Activated gamma-delta T cell treated with anti-CD3 and anti-CD28 coated beads, Interleukin-2, amount 50 U/mL, for 16 hours (primary cell): ENCODE measurements around the gene GRID1.

Experiments used
- DNase-seq: peaks from one replicate; pipeline ENCODE4 v3.0.0-alpha.2; 2020; ENCODE audit warnings: low read depth

The GRID1 gene

GRCh38 chr10:86227501-86228258 is 138.9 kb downstream of the GRID1 start:
- DNase-seq, result no peak

- no peak for DNase-seq
These were observed 139.8 kb downstream of the GRID1 start for GRCh38 chr10:86226781-86227201.

GRCh38 chr10:86226016-86226415 is 140.6 kb downstream of the GRID1 start:
- DNase-seq, result no peak

GRCh38 chr10:86225103-86225782 is 141.4 kb downstream of the GRID1 start:
- no peak for DNase-seq

GRCh38 chr10:86224354-86225102 is 142.1 kb downstream of the GRID1 start:
- no peak for DNase-seq

GRCh38 chr10:86223256-86223655 is 143.3 kb downstream of the GRID1 start:
- DNase-seq, result no peak

GRCh38 chr10:86222687-86223086 is 143.9 kb downstream of the GRID1 start:
- no peak for DNase-seq

- DNase-seq, result no peak
These were observed 144.3 kb downstream of the GRID1 start for GRCh38 chr10:86222336-86222650.

- DNase-seq, result no peak
These were observed 144.9 kb downstream of the GRID1 start for GRCh38 chr10:86221442-86222335.

- DNase-seq, result no peak
These were observed 146.0 kb downstream of the GRID1 start for GRCh38 chr10:86220626-86221025.

- no peak for DNase-seq
These were observed 147.3 kb downstream of the GRID1 start for GRCh38 chr10:86219271-86219670.

- DNase-seq, result no peak
These were observed 147.8 kb downstream of the GRID1 start for GRCh38 chr10:86218842-86219241.

GRCh38 chr10:86218160-86218559 is 148.4 kb downstream of the GRID1 start:
- DNase-seq, result no peak

- DNase-seq, result no peak
These were observed 149.1 kb downstream of the GRID1 start for GRCh38 chr10:86217371-86218080.

- no peak for DNase-seq
These were observed 149.7 kb downstream of the GRID1 start for GRCh38 chr10:86216886-86217285.

- no peak for DNase-seq
These were observed 150.9 kb downstream of the GRID1 start for GRCh38 chr10:86215712-86216111.

GRCh38 chr10:86215046-86215445 is 151.5 kb downstream of the GRID1 start:
- DNase-seq, result no peak

GRCh38 chr10:86213148-86213547 is 153.4 kb downstream of the GRID1 start:
- no peak for DNase-seq

GRCh38 chr10:86212391-86212700 is 154.2 kb downstream of the GRID1 start:
- no peak for DNase-seq

- no peak for DNase-seq
These were observed 154.8 kb downstream of the GRID1 start for GRCh38 chr10:86211691-86212390.

- DNase-seq, result no peak
These were observed 156.2 kb downstream of the GRID1 start for GRCh38 chr10:86210416-86210815.
